WERI-Rb-1 (cell line): Measurements from ENCODE around the gene C17orf107.
A peak's percentile ranks its signal among the peaks of the same experiment; 100 is the strongest.

ENCODE experiments used
- DNase-seq: peaks from one replicate; pipeline ENCODE4 v3.0.0-alpha.2; 2020
- H3K27ac ChIP-seq: fragments of 250-450 bp; sonication (Bioruptor Pico); 2 replicates; pipeline ENCODE4 v1.5.1; 2020; ENCODE audit warnings: mild to moderate bottlenecking, moderate library complexity
- H3K27me3 ChIP-seq: fragments of 250-450 bp; sonication (Bioruptor Pico); 2 replicates; pipeline ENCODE4 v1.5.1; 2021; ENCODE audit warnings: mild to moderate bottlenecking, low read depth, moderate library complexity; ENCODE audit not compliant: insufficient read depth, severe bottlenecking
- H3K36me3 ChIP-seq: fragments of 250-450 bp; sonication (Bioruptor Pico); 2 replicates; pipeline ENCODE4 v1.5.1; 2020; ENCODE audit warnings: mild to moderate bottlenecking, moderate library complexity
- H3K4me3 ChIP-seq: 2 replicates; pipeline ENCODE4 v1.5.1; 2011; ENCODE audit warnings: low read depth, mild to moderate bottlenecking, control low read depth, low read length
- H3K9me3 ChIP-seq: fragments of 250-450 bp; sonication (Bioruptor Pico); 2 replicates; pipeline ENCODE4 v1.5.1; 2021; ENCODE audit warnings: mild to moderate bottlenecking, moderate library complexity; ENCODE audit not compliant: severe bottlenecking
- TF ChIP-seq, protein P1 (sequence below): IDR thresholded peaks from 2 replicates; pipeline ENCODE4 v1.5.1; 2011; ENCODE audit warnings: low read depth, mild to moderate bottlenecking, control low read depth, inconsistent platforms, low read length

Gene C17orf107

DNA sequence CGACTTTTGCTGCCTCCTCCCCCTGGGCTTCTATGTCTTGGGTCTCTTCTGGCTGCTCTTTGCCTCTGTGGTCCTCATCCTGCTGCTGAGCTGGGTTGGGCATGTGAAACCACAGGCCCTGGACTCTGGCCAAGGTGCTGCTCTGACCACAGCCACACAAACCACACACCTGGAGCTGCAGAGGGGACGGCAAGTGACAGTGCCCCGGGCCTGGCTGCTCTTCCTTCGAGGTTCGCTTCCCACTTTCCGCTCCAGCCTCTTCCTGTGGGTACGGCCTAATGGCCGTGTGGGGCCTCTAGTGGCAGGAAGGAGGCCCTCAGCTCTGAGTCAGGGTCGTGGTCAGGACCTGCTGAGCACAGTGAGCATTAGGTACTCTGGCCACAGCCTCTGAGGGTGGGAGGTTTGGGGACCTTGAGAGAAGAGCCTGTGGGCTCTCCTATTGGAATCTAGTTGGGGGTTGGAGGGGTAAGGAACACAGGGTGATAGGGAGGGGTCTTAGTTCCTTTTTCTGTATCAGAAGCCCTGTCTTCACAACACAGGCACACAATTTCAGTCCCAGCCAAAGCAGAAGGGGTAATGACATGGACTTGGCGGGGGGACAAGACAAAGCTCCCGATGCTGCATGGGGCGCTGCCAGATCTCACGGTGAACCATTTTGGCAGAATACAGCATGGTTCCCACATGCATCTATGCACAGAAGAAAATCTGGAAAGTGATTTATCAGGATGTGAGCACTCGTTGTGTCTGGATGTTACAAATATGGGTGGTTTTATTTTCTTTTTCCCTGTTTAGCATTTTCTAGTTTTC, 35.0 kb downstream of the C17orf107 start:
- peaks cover 16% of the 10 kb centered on the region for H3K36me3 ChIP-seq
- no peaks in the 10 kb centered on the region for H3K9me3 ChIP-seq
- peak overlapping the region; percentile 28 for H3K4me3 ChIP-seq
- H3K27me3 ChIP-seq = no peaks in the 10 kb centered on the region
- TF ChIP-seq, protein P1, sequence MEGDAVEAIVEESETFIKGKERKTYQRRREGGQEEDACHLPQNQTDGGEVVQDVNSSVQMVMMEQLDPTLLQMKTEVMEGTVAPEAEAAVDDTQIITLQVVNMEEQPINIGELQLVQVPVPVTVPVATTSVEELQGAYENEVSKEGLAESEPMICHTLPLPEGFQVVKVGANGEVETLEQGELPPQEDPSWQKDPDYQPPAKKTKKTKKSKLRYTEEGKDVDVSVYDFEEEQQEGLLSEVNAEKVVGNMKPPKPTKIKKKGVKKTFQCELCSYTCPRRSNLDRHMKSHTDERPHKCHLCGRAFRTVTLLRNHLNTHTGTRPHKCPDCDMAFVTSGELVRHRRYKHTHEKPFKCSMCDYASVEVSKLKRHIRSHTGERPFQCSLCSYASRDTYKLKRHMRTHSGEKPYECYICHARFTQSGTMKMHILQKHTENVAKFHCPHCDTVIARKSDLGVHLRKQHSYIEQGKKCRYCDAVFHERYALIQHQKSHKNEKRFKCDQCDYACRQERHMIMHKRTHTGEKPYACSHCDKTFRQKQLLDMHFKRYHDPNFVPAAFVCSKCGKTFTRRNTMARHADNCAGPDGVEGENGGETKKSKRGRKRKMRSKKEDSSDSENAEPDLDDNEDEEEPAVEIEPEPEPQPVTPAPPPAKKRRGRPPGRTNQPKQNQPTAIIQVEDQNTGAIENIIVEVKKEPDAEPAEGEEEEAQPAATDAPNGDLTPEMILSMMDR = peak; percentile 84
- DNase-seq = peak; percentile 73
- H3K27ac ChIP-seq = no peak overlapping the region

DNA sequence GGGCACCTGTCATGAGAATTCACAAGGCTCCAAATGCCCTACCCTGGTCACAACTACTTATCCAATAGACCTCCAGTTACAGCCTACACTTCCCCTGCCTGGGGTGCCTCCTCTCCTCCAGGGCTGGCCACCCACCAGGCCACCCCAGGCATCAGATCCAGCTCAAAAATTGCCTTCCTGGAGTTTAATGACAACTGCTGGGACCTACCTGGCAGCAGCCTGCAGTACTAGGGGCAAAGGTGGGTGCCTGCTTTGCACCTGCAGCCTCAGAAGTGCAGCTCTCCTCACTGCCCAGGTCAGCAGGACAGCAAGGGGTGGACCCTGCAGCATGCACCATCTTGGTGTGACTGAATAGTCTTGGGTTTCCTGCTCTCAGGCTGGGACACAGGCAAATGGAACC, 36.3 kb downstream of the C17orf107 start:
- Histone ChIP-seq H3K27me3 (no peaks in the 10 kb centered on the region), H3K36me3 (peaks cover 16% of the 10 kb centered on the region), H3K9me3 (no peaks in the 10 kb centered on the region), H3K27ac (no peak overlapping the region), H3K4me3 (no peak overlapping the region)
- DNase-seq = no peak
- TF ChIP-seq, protein P1 = no peak

DNA sequence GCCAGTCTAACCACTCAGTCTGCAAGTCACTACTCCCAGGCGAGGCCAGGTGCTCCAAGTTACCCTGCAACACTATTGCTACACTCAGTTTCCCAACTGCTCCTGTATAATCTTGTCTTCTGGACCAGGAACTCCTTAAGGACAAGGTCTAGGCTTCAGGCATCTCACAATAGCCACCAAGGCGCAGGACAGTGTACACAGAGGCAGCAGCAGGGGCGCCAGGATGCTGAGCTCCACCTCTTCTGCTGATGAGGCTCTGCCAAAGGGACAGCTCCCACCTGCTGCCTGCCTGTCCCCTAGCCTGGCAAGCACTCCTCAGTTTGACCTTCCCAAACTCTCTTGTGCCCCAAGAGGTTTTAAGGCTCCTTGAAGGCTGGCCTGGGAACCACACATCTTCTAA, 37.1 kb downstream of the C17orf107 start:
- no peak overlapping the region for H3K27ac ChIP-seq
- TF ChIP-seq, protein P1 = no peak
- H3K27me3 ChIP-seq = no peaks in the 10 kb centered on the region
- H3K9me3 ChIP-seq = no peaks in the 10 kb centered on the region
- no peak overlapping the region for H3K4me3 ChIP-seq
- DNase-seq = no peak
- H3K36me3 ChIP-seq = peaks cover 17% of the 10 kb centered on the region

DNA sequence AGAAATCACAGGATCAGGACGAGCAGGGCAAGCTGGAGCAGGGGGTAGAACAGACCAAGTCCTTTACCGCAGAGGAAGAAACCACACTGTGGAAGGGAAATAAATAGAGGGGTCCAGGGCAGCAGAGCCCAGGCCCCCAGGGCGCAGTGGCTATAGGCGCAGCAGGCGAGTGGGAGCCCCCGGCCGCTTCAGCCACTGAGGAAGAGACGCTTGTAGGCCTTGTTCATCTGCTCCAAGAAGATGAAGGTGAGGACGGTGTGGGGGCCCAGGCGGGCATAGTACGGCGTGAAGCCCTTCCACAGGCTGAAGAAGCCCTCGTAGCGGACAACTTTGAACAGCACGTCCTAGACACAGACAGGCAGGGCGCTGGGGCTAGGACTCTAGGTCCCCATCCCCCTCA, 38.2 kb downstream of the C17orf107 start:
- H3K27ac ChIP-seq = no peak overlapping the region
- H3K4me3 ChIP-seq = no peak overlapping the region
- no peak for DNase-seq

DNA sequence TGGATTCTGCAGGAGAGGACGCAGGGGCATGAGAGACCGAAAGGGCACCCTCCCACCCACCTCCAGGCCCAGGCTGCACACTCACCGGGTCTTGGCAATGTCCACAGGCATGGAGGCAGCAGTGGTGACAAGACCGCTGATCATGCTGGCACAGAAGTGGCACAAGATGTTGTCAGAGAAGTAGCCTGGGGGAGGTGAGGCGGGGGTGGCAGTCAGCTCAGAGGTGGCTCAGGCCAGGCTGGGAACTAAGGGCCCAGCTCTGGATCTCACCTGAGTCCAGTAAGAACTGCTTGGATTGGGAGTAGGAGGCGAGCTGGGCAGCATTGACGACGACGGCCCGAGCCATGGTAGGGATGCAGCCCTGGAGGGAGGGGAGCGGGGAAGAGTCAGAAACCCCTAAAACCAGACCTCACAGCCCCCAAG, 38.7 kb downstream of the C17orf107 start:
- Histone ChIP-seq H3K9me3 (no peaks in the 10 kb centered on the region), H3K4me3 (no peak overlapping the region), H3K36me3 (peaks cover 33% of the 10 kb centered on the region), H3K27ac (no peak overlapping the region), H3K27me3 (no peaks in the 10 kb centered on the region)
- TF ChIP-seq, protein P1 = no peak
- no peak for DNase-seq

More for the DNA sequence above, 38.2 kb downstream of the C17orf107 start:
- Histone ChIP-seq H3K27me3 (no peaks in the 10 kb centered on the region), H3K9me3 (no peaks in the 10 kb centered on the region), H3K36me3 (peaks cover 28% of the 10 kb centered on the region)
- TF ChIP-seq, protein P1 = no peak
